ENCODE results near the gene PLCH1.

Gene PLCH1

GRCh38 chr3:155682426-155683343 lies 62.2 kb downstream of the PLCH1 start:
- peak; percentile 1 for DNase-seq

DNA sequence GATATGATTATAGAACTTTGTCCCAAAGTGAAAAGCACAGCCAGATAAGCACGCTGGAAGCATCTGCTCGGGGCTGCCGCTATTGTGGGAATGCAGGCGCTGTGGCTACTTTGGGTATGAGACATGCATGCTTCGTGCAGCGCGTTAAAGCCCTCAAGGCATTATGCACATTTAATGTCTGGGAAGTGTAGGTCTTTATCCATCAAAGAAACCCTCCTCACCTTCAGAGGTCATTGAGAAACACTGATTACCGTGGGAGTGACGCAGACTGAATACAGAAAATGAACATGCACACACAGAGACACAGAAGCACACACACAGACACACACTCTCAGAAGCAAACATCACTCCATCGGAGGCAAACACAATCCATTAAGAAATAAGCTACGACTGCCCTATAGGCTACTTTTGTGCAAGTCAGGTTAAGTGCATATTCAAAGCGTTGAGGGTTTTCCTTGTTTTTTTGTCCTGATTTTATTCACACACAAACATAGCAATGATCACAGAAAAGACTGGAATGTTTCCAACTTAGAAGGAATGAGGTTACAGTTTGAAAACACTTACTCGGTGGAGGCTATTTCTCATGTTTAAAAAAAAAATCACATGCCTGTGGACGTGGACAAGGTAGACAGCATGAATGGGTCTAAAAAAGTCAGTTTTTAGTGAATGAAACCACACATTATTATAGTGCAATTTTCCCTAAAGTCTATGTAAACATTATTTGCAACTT lies 68.5 kb downstream of the PLCH1 start:
- no peak for DNase-seq

DNA sequence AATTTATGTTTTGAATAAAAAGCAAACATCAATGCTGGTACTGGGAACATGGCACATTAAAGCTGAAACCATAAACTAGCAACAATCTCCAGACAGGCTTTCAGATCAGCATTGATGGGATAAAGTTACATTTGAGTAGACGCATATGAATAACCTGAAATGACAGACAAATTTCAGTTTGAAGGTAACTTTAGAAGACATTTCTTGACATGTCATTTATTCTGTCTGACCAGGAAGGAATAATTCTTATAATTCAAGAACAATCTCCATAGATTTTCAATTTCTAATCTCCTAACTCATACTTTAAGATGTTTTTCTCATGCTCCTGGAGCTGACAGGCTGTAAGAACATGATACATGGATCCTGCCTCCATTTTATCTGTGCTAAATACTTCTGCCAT lies 69.8 kb downstream of the PLCH1 start:
- DNase-seq: no peak

DNA sequence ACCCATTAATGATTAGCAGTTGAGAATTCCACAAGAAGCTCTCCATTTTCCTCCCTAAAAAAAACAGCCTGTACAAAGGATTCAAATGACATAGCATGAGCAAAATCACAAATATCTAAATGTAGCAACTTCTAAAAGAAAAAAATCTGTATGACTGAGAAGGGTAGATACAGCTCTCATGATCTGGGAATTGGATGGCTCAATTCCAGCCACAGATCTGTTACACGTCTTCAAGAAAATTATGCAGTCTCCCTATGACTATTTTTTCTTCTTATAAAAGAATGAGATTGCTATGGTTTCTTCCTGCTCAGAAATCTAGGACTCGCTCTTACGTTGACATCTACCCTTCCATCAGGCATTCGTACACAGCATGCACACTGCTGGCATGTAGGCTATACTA lies 71.5 kb downstream of the PLCH1 start:
- no peak for DNase-seq

DNA sequence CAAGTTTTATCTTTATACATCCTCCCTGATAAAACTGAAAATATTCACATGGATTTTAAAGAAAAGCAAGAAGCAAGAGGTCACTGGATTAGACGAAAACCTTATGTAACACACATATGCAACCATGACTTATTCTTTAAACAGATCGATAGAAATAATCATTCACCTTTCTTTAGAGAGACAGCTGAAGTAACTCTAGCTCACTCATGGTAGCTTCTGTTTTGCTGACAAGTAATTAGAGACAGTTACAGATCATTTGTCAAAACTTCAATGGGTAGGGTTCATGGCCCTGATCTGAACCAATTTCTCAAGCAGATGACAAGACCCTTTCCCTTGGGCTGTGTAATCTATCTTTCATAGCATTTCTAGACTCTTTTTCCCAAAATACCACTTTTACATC lies 74.5 kb downstream of the PLCH1 start:
- DNase-seq: no peak

DNA sequence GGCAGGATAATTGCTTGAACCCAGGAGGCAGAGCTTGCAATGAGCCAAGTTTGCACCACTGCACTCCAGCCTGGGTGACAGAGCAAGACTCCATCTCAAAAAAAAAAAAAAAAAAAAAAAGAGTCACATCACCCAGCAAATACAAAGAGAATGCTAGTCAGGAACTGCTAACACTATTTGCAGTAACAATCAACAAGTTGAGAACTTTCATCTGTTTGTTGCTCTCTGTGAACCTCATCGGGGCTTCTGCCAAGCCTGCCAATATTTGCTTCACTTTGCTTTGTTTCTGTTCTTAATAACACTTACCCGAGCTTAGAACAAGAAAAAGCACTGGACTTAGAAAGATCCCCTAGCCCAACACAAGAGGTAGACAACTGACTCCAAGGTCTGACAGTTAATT lies 76.9 kb downstream of the PLCH1 start:
- DNase-seq: no peak

- DNase-seq: peak; percentile 46
Observed at GRCh38 chr3:155664925-155665695, 79.8 kb downstream of the PLCH1 start.

GRCh38 chr3:155663467-155664212 lies 81.2 kb downstream of the PLCH1 start:
- DNase-seq: no peak

- DNase-seq: no peak
Observed at GRCh38 chr3:155661760-155662159, 83.1 kb downstream of the PLCH1 start.

DNA sequence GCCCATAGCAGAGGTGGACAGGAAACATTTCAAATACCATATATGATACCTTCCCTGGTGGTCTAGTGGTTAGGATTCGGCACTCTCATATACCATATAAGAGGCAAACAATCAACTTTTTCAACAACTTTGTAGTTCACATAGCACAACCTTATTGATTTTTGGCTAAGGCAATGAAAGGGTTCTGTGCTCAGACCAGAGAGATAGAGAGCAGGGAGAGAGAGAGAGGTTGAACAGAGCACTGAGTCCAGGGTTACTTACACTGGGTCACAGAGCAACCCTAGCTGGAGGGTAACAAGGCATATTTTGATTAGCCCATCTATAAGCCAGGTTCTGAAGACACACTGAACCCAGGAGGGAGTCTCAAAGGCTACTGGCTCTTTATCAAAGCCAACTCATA lies 83.8 kb downstream of the PLCH1 start:
- no peak for DNase-seq

DNA sequence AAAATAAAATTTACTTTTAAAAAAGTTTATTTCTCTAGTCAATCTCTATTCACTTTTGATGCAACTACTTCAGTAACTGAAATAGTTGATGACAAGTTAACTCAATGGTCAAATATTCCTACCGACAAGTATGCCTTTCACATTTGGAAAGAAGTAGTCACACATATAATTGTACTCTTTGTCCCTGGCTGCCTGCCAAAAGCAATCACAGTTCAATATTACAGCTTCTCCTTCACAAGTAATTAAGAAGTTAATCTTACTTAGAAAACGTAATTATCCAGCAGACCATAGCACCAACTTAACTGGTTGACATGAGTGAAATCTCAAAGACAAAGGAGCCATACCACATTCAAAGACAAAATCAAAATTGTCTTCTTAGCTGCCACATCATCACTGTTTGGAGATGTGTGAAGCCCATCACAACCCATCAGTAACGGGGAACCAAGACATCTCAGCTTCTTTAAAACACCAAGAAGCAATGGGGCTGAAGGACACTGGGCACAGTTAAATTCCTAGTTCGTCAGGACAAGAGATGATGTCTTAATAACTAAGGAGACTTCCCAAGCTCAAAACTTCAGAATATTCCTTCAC lies 86.1 kb downstream of the PLCH1 start:
- DNase-seq: no peak

GRCh38 chr3:155658006-155658405 lies 86.9 kb downstream of the PLCH1 start:
- DNase-seq: no peak

DNA sequence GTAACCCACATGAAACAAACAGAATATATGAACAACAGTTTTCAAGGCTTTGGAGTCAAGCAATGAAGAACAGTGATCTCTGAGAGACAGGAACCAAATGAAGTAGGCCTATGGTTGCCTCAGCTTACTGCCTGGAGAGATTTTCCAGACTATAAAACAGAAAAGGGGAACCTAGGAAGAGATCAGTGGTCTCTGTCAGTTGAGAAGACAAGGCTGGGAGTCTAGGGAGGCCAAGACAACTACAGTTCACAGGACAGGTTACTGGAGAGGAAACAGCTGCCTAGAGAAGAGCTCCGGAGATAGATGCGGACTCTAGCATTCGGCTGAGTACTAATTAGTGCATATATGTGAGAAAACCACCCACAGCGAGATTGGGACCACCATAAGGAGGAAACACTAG lies 87.7 kb downstream of the PLCH1 start:
- DNase-seq: no peak

DNA sequence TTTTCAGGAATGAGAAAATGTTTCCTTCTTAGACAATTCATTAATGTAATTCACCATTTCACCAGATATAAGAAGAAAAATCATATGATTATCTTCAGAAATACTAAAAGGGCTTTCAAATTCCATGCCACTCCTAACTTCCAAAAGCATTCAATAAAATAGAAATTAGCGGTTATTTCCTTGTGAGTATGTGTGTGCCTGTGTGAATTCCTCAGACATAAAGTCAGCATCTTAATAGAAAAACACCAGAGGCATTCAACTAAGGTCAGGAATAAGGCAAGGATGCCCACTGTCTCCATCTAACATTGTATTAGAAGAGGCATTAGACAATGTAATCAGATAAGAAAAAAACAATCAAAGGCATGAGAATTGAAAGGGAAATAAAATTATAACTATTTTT lies 88.4 kb downstream of the PLCH1 start:
- DNase-seq: no peak

DNA sequence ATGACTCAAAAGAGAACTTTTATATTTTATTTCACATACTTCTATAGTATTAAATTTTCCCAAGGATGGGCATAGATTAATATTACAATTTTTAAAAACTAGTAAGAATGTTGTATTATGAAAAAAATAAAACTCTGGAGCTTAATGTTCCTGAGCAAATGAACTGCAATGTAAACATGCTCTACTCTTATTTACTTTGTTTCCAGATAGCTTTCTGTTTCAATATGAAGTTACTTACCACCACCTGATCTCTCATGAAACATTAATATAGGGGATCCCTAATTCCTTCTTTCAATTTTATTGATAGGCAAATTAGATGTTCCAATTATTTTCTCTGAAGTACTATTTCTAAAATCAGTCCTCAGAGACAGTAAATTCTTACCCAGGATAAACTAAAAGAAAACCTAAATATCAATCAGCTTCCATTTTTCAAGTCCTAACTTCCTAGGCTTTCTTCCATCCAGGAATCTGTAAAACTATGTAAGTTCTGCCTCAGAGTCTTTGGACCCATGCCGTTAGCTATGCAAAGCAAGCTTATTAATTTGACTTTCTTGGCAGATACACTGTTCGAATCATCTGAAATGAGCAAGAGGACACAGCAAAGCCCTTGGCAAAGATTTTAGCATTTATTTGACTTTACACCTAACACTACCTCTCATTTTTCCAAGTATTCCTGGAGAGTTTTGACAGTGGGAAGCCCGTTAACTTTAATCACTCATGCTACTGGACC lies 93.2 kb downstream of the PLCH1 start:
- DNase-seq: no peak

- DNase-seq: no peak
Observed at GRCh38 chr3:155648013-155648591, 96.8 kb downstream of the PLCH1 start.

DNA sequence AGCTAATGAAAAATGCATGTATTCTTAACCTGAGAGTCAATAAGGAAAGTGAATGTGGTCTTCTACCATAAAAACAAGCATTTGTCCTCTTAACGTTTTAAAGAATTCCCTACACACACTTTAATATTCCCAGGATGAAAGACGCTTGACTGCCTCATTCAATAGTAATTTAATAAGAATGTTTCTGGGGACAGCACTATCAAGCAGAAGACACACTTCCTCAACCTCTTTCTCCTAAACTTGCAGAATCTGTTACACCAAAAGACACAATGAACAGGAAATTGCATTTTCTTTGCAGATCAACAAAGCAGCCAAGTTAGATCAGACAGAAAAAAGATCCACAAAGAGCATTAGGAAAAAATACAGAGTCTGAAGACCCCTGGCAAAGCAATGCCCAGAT lies 97.7 kb downstream of the PLCH1 start:
- DNase-seq: no peak

- DNase-seq: no peak
Observed at GRCh38 chr3:155646669-155647068, 98.2 kb downstream of the PLCH1 start.

DNA sequence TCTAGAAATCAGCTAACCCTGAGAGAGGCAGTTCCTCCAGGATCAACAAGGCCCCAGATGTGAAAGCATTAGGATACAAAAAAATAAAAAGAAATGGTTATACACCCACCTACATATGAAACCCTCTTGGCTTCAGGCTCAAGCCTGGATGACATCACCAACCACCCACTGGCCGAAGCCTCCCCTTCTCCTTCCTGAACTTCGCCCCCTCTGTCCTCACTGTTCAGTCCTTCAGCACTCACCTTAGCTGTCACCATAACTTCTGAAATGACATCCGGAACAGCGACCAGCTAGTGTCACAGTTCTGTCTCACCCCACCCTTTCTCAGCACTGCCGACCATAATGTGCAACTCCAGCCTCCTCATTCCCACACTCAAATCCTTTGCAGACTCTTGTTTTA lies 98.7 kb downstream of the PLCH1 start:
- no peak for DNase-seq

DNA sequence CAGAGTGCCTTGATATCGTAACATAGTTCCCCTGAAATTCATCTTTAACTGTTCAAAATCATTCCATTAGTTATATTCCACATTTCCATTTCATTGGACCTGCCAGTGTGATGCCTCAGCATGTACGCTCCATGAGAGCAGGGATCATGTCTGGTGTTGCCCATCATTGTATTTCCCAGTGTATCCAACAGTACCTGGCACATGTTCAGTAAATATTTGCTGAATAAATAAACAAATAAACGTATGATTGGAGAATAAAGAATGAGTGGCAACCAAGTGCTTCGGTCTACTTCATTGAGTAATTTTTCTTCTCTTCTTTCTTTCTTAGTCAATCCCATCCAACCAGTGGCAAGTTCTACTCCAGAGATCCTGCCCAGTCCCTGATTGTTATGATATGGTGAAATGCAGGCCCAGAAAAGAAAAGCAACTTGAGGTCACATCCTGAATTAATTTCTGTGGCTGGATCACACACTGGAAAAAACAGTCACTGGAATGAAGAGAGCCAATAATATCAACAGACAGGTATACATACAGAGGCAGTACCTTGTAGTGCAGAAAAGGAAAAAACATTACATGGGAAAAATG lies 101.2 kb downstream of the PLCH1 start:
- no peak for DNase-seq

DNA sequence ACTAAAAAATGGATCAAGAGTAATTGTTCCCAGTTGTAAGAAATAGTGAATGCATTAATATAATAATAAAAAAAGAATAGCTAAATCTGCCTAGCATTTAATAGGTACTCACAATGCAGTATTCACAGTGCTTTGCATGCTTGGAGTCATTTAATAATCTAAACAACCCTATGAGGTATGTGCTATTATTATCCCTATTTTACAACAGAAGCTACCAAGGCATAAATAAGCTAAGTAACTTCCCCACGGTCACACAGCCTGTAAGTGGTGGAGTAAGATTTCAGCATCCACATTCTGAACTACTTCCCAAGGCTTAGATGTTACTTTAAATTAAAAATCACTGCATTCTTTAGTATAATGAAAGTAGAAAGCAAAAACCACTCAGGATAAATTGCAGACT lies 102.9 kb downstream of the PLCH1 start:
- DNase-seq: no peak
